Measurements from ENCODE around the gene BTLA. TPM values are rescaled to one million over a fixed set of nuclear protein-coding genes. Genes with fewer than 3 reads are reported as not detected.
"Not testable (repeated sequence)": the region's sequence is repeated elsewhere in the genome, so short reads cannot be mapped to it uniquely, and the experiment has no call there.

BTLA gene
- total RNA-seq, 1 donor from 2014 or later = 0.25 TPM

- ATAC-seq (no peak), DNase-seq (ENCODE audit: low spot score) (no peak)
These were observed 43.1 kb downstream of the BTLA start for GRCh38 chr3:112456147-112456546.

GRCh38 chr3:112448939-112449338 is 50.3 kb downstream of the BTLA start:
- no peak for ATAC-seq

GRCh38 chr3:112446343-112446742 is 52.9 kb downstream of the BTLA start:
- DNase-seq (ENCODE audit: low spot score) (no peak), ATAC-seq (no peak)

More at GRCh38 chr3:112448939-112449338, 50.3 kb downstream of the BTLA start:
- DNase-seq (ENCODE audit: low spot score) = no peak

GRCh38 chr3:112445839-112446238 is 53.4 kb downstream of the BTLA start:
- DNase-seq (ENCODE audit: low spot score) = no peak
- no peak for ATAC-seq

GRCh38 chr3:112437146-112438022 is 61.9 kb downstream of the BTLA start:
- DNase-seq (ENCODE audit: low spot score) (no peak), ATAC-seq (peak; percentile 94)

GRCh38 chr3:112429960-112430359 is 69.3 kb downstream of the BTLA start:
- DNase-seq (ENCODE audit: low spot score) (no peak), ATAC-seq (no peak)

- no peak for DNase-seq (ENCODE audit: low spot score)
- ATAC-seq = no peak
These were observed 72.1 kb downstream of the BTLA start for GRCh38 chr3:112427123-112427522.

GRCh38 chr3:112425858-112426750 is 73.2 kb downstream of the BTLA start:
- ATAC-seq = no peak
- no peak for DNase-seq (ENCODE audit: low spot score)

GRCh38 chr3:112425382-112425781 is 73.9 kb downstream of the BTLA start:
- DNase-seq (ENCODE audit: low spot score) = no peak
- no peak for ATAC-seq

GRCh38 chr3:112424394-112424793 is 74.9 kb downstream of the BTLA start:
- no peak for DNase-seq (ENCODE audit: low spot score)
- ATAC-seq = no peak

GRCh38 chr3:112422921-112423320 is 76.4 kb downstream of the BTLA start:
- not testable (repeated sequence) for DNase-seq (ENCODE audit: low spot score); ATAC-seq

GRCh38 chr3:112418526-112418925 is 80.7 kb downstream of the BTLA start:
- ATAC-seq = not testable (repeated sequence)

GRCh38 chr3:112417696-112418318 is 81.5 kb downstream of the BTLA start:
- ATAC-seq = no peak
- no peak for DNase-seq (ENCODE audit: low spot score)

More at GRCh38 chr3:112418526-112418925, 80.7 kb downstream of the BTLA start:
- not testable (repeated sequence) for DNase-seq (ENCODE audit: low spot score)

GRCh38 chr3:112416391-112417212 is 82.7 kb downstream of the BTLA start:
- DNase-seq (ENCODE audit: low spot score) (no peak), ATAC-seq (no peak)

- DNase-seq (ENCODE audit: low spot score) = no peak
- ATAC-seq = no peak
These were observed 83.9 kb downstream of the BTLA start for GRCh38 chr3:112415390-112415789.

Other genes with a start within 250 kb of the BTLA start
- gene SLC9C1, start 205.3 kb downstream of the BTLA start, total RNA-seq = not detected
- gene CD200, start 166.3 kb downstream of the BTLA start, total RNA-seq = 0.38 TPM
- gene ATG3, start 62.5 kb upstream of the BTLA start, total RNA-seq = 19.6 TPM
- 18.2 TPM for gene SLC35A5, start 62.6 kb upstream of the BTLA start, total RNA-seq
- gene CCDC80, start 141.7 kb upstream of the BTLA start, total RNA-seq = 0.75 TPM

All from left lobe of liver (tissue), 2 donors.